Measurements from ENCODE around the gene HIVEP3.

The HIVEP3 gene

DNA sequence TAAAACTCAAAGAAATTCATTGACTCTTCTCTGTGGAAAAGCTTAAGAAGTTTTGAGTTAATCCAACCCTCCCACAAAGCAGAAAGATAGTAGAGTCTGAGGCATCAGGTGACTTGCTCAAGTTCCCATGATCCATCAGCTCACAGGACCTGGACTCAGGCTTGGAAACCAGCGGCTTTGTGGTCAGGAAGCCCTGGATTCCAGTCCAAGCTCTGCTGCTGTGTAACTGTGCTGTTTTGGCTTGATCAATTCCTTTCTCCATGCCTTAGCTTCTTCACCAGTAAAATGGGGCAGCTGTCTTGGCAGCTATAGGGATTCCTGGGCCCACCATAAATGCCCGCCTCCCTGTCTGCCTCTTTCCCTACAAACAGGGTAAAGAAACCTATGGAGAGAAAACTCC, 180.2 kb downstream of the HIVEP3 start:
- TF ChIP-seq TCF12 (IDR thresholded peaks at IDR 0.05; ENCODE audit: low read depth) (no peak), CEBPB (IDR thresholded peaks at IDR 0.05) (no peak), EGR1 (IDR thresholded peaks at IDR 0.05) (no peak), RAD21 (IDR thresholded peaks at IDR 0.05; ENCODE audit: low read depth) (no peak), YY1 (IDR thresholded peaks at IDR 0.05; ENCODE audit: low read depth) (no peak), CREB1 (IDR thresholded peaks at IDR 0.05; ENCODE audit: low read depth) (no peak), EP300 (IDR thresholded peaks at IDR 0.05; ENCODE audit: borderline replicate concordance) (no peak), TAF1 (IDR thresholded peaks at IDR 0.05; ENCODE audit: low read depth) (no peak), TEAD4 (IDR thresholded peaks at IDR 0.05) (no peak), NFIC (IDR thresholded peaks at IDR 0.05) (no peak), ZBTB7A (IDR thresholded peaks at IDR 0.05; ENCODE audit: low read depth) (no peak), FOXM1 (IDR thresholded peaks at IDR 0.05; ENCODE audit: borderline replicate concordance, low read depth) (no peak)
- TF ChIP-seq, protein P1, sequence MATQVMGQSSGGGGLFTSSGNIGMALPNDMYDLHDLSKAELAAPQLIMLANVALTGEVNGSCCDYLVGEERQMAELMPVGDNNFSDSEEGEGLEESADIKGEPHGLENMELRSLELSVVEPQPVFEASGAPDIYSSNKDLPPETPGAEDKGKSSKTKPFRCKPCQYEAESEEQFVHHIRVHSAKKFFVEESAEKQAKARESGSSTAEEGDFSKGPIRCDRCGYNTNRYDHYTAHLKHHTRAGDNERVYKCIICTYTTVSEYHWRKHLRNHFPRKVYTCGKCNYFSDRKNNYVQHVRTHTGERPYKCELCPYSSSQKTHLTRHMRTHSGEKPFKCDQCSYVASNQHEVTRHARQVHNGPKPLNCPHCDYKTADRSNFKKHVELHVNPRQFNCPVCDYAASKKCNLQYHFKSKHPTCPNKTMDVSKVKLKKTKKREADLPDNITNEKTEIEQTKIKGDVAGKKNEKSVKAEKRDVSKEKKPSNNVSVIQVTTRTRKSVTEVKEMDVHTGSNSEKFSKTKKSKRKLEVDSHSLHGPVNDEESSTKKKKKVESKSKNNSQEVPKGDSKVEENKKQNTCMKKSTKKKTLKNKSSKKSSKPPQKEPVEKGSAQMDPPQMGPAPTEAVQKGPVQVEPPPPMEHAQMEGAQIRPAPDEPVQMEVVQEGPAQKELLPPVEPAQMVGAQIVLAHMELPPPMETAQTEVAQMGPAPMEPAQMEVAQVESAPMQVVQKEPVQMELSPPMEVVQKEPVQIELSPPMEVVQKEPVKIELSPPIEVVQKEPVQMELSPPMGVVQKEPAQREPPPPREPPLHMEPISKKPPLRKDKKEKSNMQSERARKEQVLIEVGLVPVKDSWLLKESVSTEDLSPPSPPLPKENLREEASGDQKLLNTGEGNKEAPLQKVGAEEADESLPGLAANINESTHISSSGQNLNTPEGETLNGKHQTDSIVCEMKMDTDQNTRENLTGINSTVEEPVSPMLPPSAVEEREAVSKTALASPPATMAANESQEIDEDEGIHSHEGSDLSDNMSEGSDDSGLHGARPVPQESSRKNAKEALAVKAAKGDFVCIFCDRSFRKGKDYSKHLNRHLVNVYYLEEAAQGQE (IDR thresholded peaks at IDR 0.05; ENCODE audit: low read depth) = no peak
- TF ChIP-seq, protein P2, sequence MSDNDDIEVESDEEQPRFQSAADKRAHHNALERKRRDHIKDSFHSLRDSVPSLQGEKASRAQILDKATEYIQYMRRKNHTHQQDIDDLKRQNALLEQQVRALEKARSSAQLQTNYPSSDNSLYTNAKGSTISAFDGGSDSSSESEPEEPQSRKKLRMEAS (IDR thresholded peaks at IDR 0.05) = no peak
- TF ChIP-seq, protein P3, sequence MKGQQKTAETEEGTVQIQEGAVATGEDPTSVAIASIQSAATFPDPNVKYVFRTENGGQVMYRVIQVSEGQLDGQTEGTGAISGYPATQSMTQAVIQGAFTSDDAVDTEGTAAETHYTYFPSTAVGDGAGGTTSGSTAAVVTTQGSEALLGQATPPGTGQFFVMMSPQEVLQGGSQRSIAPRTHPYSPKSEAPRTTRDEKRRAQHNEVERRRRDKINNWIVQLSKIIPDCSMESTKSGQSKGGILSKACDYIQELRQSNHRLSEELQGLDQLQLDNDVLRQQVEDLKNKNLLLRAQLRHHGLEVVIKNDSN (IDR thresholded peaks at IDR 0.05) = no peak

DNA sequence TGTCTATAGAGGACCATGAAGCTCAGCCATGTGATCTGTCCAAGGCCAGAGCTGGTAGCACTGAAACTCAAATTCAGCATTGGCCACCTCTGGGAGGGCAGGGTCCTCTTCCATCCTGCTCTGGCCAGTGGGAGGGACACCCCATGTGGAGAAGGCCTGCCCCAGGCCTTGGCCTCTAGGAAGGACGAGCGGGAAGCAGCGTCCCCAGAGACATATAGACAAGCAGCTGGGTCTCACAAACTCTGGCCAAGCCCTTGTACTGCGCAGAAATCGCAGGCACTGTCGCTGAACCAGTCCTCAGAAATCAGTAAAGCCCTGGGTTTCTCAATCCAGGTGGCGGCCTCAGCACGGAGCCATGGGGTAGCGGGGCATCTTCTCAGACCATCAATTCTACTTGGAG, 180.7 kb downstream of the HIVEP3 start:
- TF ChIP-seq TCF12 (IDR thresholded peaks at IDR 0.05; ENCODE audit: low read depth) = no peak
- no peak for TF ChIP-seq EP300 (IDR thresholded peaks at IDR 0.05; ENCODE audit: borderline replicate concordance)
- no peak for TF ChIP-seq ZBTB7A (IDR thresholded peaks at IDR 0.05; ENCODE audit: low read depth)
- TF ChIP-seq CEBPB (IDR thresholded peaks at IDR 0.05) = no peak
- no peak for TF ChIP-seq TEAD4 (IDR thresholded peaks at IDR 0.05)
- TF ChIP-seq, protein P1 (IDR thresholded peaks at IDR 0.05; ENCODE audit: low read depth) = no peak
- no peak for TF ChIP-seq YY1 (IDR thresholded peaks at IDR 0.05; ENCODE audit: low read depth)

DNA sequence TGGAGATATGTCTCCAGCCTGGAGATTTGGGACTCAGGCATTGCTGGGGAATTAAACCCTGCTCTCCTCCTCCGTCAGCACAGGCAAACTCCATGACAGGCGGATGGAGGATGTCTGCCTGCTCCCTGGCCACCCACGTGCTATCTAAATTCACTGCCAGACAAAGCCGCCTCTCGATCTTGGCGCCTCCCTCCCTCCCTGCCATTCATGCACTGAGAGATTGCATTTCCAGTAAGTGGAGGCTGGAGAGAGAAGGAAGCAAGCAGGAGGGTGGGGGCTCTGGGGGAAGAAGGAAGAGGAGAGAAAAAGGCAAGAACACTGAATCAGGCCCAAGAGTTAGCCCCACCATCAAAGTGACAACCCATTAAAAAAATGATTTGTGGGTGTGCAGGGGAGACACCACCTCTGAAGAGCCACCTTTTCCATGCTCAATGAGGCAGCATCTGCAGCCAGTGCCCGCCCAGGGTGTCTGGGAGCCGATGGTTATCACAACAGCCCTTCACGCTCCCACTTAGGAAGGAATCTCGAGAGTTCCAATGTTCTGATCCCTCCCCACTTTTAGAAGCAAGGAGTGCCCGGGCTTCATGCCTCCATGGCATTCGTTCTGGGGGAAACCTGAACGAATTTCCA, 183.0 kb downstream of the HIVEP3 start:
- TF ChIP-seq TEAD4 (IDR thresholded peaks at IDR 0.05) (no peak), CREB1 (IDR thresholded peaks at IDR 0.05; ENCODE audit: low read depth) (no peak), FOXM1 (IDR thresholded peaks at IDR 0.05; ENCODE audit: borderline replicate concordance, low read depth) (no peak), RAD21 (IDR thresholded peaks at IDR 0.05; ENCODE audit: low read depth) (no peak), EP300 (IDR thresholded peaks at IDR 0.05; ENCODE audit: borderline replicate concordance) (no peak), TCF12 (IDR thresholded peaks at IDR 0.05; ENCODE audit: low read depth) (no peak), EGR1 (IDR thresholded peaks at IDR 0.05) (no peak), NFIC (IDR thresholded peaks at IDR 0.05) (no peak), ZBTB7A (IDR thresholded peaks at IDR 0.05; ENCODE audit: low read depth) (no peak), YY1 (IDR thresholded peaks at IDR 0.05; ENCODE audit: low read depth) (no peak), TAF1 (IDR thresholded peaks at IDR 0.05; ENCODE audit: low read depth) (no peak), CEBPB (IDR thresholded peaks at IDR 0.05) (no peak)
- TF ChIP-seq, protein P3 (IDR thresholded peaks at IDR 0.05) = no peak
- TF ChIP-seq, protein P1 (IDR thresholded peaks at IDR 0.05; ENCODE audit: low read depth) = no peak
- TF ChIP-seq, protein P2 (IDR thresholded peaks at IDR 0.05) = no peak

DNA sequence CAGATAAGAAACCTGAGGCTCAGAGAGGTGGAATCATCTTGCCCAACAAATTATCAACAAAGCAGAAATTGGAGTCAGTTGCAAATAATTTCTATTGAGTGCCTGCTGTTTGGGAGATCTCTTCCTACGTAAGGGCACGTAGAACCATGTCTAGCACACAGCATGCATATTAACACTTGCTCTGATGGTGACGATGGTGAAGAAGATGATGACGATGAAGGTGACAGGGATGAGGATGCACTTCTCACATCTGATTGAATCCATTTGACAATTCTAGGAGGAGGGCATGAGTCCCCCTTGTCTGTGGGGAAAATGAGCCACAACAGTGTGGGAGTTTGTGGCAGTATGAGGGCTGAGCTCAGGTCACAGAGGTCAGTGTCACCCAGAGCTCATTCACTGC, 183.6 kb downstream of the HIVEP3 start:
- no peak for TF ChIP-seq EP300 (IDR thresholded peaks at IDR 0.05; ENCODE audit: borderline replicate concordance)
- no peak for TF ChIP-seq FOXM1 (IDR thresholded peaks at IDR 0.05; ENCODE audit: borderline replicate concordance, low read depth)
